HG02943 (cell line): ENCODE measurements around the gene RTN4R.
"Not testable (repeated sequence)": the region's sequence is repeated elsewhere in the genome, so short reads cannot be mapped to it uniquely, and the experiment has no call there.

Source experiments
- ATAC-seq: cut with Tn5 transposase; IDR thresholded peaks from one replicate; pipeline ENCODE4 v1.9.1; 2021; ENCODE audit warnings: mild to moderate bottlenecking, low read depth, moderate library complexity; ENCODE audit not compliant: unreplicated experiment

RTN4R gene

GRCh38 chr22:20273758-20274181 lies 5.7 kb upstream of the RTN4R start:
- ATAC-seq: no peak

- no peak for ATAC-seq
Observed at GRCh38 chr22:20272700-20273099, 4.6 kb upstream of the RTN4R start.

- no peak for ATAC-seq
Observed at GRCh38 chr22:20272174-20272573, 4.1 kb upstream of the RTN4R start.

- ATAC-seq: no peak
Observed at GRCh38 chr22:20271114-20271994, 3.2 kb upstream of the RTN4R start.

GRCh38 chr22:20270190-20271113 lies 2.3 kb upstream of the RTN4R start:
- not testable (repeated sequence) for ATAC-seq

- ATAC-seq: not testable (repeated sequence)
Observed at GRCh38 chr22:20269673-20270072, 1.6 kb upstream of the RTN4R start.

- ATAC-seq: not testable (repeated sequence)
Observed at GRCh38 chr22:20269201-20269600, 1.1 kb upstream of the RTN4R start.

- no peak for ATAC-seq
Observed at GRCh38 chr22:20267441-20268278, 458 bp downstream of the RTN4R start.

GRCh38 chr22:20266667-20267440 lies 1.3 kb downstream of the RTN4R start:
- ATAC-seq: not testable (repeated sequence)

GRCh38 chr22:20265772-20266666 lies 2.1 kb downstream of the RTN4R start:
- ATAC-seq: not testable (repeated sequence)

GRCh38 chr22:20264614-20265452 lies 3.3 kb downstream of the RTN4R start:
- no peak for ATAC-seq

- not testable (repeated sequence) for ATAC-seq
Observed at GRCh38 chr22:20263404-20264281, 4.5 kb downstream of the RTN4R start.

- no peak for ATAC-seq
Observed at GRCh38 chr22:20262582-20263147, 5.5 kb downstream of the RTN4R start.

- ATAC-seq: no peak
Observed at GRCh38 chr22:20261848-20262581, 6.1 kb downstream of the RTN4R start.

GRCh38 chr22:20260071-20260765 lies 7.9 kb downstream of the RTN4R start:
- ATAC-seq: no peak
